GM18861 (cell line): ENCODE measurements around the gene TET1.
"Not testable (repeated sequence)": the region's sequence is repeated elsewhere in the genome, so short reads cannot be mapped to it uniquely, and the experiment has no call there.

Source experiments
- ATAC-seq: cut with Tn5 transposase; IDR thresholded peaks from one replicate; pipeline ENCODE4 v1.9.1; 2021; ENCODE audit not compliant: unreplicated experiment

The TET1 gene

DNA sequence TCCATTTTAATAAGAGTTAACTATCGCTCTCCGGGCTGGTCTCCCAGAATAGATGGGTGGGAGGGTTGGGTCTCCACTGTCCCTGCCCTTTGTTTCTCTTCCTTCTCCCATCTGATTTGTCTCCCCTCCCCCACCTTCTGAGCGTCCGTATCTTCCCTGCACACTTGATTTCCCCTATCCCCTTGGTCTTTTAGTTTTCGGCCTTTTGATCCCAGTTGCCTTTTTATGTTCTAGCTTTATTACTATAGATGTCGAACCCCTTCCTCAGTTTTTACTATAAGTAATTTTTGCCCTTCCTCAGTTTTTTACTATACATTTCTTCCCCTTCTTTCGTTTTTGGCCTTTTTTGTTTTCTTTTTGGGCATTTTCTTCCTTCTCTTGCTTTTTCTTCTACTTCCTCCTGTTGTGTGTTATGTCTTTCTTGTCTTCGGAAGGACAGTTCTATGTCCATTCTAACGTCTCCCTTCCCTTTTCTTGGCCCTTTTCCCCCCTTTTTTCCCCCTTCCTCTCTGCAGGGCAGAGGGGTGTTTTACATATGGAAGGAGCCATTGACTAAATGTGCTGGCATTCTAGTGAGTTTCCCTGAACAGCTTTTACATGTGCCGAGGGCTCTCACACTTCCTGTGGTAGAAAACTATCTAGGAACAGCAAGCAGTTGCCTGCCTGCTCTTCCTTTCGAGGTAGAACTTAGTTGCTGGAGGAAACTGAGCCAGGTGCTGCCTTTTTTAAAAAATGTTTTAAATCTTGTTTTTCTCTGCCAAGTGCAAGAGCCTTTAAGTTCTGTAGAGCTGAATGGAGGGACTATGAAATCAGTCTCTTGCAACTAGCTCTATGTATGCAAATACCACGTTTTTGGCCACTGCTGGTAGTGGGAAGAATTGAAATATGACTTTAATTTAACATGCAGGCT lies 2.8 kb downstream of the TET1 start:
- no peak for ATAC-seq

DNA sequence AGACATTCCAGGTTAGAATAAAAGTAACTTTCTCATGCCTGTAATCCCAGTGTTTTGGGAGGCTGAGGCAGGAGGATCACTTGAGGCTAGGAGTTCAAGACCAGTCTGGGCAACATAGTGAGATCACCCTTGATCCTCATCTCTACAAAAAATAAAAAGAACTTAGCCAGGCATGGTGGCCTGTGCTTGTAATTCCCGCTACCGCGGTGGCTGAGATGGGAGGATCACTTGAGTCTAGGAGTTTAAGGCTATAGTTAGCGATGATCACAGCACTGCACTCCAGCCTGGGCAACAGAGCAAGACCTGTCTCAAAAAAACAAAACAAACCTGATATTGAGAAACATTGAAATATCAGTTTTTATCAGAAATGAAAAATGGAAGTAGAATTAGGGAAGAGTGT lies 4.6 kb downstream of the TET1 start:
- no peak for ATAC-seq

DNA sequence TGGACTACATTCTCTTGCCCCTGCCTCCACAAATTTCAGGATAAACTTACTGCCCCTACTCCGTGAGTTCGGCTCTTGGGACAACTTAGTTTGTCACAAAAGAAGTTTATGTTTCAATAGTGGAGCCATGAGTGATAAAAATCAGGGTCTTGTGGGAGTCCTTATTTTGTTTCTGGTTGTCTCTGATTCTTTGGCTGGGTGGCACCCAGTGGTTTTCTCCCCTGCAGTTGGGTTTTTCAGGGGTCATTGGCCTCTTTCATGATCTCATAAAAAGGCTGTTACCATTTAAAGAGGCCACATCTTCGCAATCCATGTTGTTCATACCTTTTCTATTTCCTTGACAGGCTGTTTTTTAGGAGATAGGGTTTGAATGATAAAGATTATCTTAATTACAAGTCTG lies 5.5 kb downstream of the TET1 start:
- no peak for ATAC-seq

DNA sequence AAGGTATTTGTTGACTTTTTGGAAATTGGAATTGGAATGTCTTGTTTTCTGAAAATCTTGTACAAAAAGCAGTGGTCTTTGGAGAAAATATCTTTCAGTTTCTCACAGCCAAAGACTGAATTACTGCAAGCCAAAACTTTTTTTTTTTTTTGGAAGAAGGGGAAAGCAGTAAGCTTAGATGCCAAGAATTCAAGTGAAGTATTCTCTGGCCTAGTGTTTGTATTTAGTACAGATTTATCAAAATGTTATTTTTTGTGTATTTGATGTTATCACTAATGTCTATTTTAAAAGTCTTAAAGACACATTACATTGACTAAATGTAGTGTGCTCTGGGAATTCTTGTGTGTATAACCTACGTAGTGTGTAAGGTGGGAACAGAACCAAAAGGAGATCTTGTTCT lies 6.2 kb downstream of the TET1 start:
- ATAC-seq: no peak

DNA sequence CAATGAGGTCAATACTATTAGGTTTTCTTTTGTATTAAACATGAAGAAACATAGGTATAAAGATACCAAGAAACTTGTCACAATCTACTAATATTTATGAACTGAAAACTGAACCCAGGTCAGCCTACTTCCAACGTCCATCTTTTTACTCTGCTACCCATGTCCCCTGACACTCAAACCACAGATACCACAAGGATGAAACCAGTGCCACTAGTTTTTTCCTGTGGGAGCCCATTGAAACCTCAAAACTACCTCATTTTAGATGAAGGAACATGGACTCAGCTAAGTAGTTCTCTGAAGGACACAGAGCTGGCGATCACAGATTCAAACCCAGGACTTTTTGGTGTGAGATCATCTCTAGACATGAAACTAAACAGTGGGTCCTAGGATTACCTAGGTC lies 6.8 kb downstream of the TET1 start:
- ATAC-seq: no peak

DNA sequence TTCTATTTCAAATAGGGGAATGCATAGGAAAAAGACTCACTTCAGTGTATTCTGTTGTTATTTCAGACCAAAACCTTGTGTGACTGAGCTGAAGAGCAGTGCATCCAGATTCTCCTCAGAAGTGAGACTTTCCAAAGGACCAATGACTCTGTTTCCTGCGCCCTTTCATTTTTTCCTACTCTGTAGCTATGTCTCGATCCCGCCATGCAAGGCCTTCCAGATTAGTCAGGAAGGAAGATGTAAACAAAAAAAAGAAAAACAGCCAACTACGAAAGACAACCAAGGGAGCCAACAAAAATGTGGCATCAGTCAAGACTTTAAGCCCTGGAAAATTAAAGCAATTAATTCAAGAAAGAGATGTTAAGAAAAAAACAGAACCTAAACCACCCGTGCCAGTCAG lies 12.0 kb downstream of the TET1 start:
- ATAC-seq: no peak

DNA sequence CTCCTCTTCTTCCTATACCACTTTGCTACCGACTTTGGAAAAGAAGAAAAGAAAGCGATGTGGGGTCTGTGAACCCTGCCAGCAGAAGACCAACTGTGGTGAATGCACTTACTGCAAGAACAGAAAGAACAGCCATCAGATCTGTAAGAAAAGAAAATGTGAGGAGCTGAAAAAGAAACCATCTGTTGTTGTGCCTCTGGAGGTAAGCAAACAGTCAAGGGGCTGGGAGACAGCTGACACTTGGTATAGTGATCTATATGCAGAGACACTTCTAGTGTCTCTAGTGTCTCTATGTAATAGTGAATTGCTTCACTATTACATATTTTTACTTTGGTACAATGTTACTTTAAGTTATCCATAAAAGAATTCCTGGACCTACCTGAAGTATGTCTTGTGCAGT lies 13.9 kb downstream of the TET1 start:
- no peak for ATAC-seq

DNA sequence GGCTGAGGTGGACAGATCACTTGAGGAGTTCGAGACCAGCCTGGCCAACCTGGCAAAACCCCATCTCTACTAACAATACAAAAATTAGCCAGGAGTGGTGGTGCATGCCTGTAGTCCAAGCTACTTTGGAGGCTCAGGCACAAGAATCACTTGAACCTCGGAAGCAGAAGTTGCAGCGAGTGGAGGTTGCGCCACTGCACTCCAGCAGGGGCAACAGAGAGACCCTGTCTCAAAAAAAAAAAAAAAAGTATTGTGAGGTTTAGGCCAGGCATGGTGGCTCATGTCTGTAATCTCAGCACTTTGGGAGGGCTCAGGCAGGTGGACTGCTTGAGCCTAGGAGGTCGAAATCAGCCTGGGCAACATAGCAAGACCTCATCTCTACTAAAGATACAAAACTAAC lies 16.0 kb downstream of the TET1 start:
- no peak for ATAC-seq

DNA sequence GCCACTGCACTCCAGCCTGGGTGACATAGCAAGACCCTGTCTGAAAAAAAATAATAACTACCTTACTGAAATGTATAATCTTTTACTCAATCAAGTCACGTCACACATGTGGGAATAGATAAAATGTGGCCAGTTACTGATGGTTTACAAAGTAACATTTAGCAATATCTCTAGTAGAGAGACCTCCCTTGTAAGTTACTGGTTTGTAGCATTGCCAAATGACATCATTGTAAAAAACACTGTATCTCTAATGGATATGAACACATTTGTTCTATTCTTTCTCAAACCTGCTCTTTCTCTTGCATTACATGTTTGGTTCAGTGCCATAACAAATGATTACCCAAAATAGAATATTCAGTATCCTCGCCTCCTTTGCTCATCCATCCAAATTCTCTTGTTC lies 18.8 kb downstream of the TET1 start:
- no peak for ATAC-seq

DNA sequence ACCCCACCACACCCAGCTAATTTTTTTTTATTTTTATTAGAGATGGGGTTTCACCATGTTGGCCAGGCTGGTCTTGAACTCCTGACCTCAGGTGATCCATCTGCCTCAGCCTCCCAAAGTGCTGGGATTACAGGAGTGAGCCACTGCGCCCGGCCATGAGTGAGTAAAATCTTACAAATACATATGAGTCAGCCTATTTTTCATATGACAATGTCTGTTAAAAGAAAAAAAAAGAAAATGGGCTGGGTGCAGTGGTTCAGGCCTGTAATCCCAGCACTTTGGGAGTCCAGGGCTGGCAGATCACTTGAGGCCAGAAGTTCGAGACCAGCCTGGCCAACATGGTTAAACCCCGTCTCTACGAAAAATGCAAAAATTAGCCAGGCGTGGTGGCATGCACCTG lies 24.1 kb downstream of the TET1 start:
- not testable (repeated sequence) for ATAC-seq

DNA sequence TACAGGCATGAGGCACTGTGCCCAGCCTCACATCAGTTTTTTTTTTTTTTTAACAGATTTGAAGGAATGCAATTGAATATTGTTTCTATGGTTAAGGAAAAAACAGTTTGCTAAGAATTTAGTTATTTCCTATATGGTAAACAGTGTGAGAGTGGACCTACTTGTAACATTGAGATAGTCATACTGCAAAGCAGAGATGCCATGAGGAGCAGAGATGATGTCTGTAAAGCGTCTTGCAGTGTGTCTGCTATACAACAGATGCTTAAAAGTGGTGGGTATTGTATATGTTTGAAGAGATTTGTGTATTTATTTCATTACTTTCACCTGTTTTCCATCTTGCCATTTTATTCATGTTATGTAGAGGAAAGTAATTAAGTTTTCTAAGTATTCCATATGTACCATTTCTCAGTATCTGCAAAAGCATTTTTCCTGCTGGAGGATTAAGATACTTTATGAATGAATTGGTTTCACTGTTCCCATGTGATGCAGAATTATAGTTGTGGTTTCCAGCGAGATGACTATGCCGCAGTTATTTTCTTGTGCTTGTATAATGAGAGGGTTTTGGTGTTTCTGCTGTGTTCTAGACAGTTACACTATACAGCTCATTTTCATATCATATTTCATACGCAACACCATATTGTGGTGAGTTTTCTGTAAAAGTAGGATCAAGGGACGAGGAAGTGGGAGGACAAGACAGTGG lies 26.6 kb downstream of the TET1 start:
- no peak for ATAC-seq

DNA sequence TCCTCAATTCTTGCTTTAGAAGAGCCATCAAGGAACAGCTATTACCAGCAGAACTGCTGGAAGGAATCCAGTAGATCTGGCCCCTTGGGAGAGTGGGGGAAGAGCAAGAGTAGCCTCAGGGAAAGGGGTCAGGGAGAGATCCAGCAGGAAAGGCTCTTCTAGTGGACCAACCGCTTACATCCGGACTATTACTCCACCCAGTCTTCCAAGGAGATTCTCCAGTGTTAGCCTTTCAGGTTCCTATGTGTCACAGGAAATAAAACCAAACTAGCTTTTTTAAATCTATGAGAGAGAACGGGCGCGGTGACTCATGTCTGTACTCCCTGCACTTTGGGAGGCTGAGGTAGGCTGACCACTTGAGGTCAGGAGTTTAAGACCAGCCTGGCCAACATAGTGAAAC lies 34.3 kb downstream of the TET1 start:
- no peak for ATAC-seq

DNA sequence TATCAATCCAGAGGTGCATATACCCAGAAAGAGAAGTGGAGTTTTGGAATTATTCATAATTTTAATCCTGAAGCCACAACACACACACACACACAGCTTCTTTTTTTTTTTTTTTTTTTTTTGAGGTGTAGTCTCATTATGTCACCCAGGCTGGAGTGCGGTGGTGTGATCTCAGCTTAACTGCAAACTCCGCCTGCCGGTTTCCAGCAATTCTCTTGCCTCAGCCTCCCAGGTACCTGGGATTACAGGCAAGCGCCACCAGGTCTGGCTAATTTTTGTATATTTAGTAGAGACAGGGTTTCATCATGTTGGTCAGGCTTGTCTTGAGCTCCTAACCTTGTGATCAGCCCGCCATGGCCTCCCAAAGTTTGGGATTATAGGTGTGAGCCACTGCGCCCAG lies 35.4 kb downstream of the TET1 start:
- ATAC-seq: no peak

DNA sequence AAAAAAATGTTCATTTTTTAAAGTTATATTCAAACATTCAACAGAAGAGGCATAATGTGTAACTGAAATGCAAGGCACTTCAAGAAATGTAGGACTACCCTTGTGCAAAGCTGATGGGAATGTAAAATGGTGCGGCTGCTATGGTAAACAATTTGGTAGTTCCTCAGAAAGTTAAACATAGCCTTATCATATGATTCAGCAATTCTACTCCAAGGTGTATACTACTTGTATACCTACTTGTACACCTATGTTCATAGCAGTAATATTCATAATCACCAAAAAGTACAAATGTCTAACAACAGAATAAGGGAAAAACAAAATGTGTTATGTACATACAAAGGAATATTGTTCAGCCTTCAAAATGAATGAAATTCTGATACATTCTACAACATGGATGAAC lies 37.3 kb downstream of the TET1 start:
- ATAC-seq: no peak

DNA sequence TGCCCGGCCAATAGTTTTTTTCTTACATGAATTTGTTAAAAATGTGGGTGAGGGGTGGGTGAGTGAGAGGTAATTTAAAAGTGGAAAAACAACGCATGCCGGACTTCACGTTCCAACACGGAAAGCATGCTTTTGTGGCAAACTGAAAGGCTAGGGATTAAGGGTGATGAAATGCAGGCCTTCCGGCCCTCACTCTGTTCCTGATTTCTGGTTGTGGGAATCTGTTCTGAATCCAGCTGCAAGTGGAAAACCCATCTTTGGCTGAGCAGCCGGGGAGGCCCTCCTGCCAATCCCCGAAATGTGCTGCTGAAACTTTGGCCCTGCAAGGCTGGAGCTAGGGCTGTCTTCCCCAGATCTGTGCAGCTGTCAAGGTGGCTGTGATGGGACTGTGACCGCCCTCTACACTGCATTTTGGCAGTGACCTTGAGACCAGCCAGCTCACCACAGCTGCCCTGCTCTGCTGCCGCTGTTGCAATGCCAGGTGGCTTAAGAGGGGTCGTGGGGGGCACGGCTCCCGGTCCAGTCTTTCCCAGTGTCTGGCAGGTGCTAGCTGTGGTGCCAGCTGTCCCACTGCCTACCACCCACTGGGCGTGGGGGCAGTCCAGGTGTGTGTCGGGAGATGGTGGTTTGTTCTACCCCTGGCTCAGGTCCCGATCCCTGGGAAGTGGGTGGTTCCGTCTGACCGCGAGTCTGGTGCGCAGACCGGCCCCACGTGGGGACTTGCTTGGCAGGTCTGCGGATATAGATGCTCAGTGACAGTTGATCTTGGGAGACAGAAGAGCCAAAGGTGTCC lies 39.0 kb downstream of the TET1 start:
- ATAC-seq: no peak

DNA sequence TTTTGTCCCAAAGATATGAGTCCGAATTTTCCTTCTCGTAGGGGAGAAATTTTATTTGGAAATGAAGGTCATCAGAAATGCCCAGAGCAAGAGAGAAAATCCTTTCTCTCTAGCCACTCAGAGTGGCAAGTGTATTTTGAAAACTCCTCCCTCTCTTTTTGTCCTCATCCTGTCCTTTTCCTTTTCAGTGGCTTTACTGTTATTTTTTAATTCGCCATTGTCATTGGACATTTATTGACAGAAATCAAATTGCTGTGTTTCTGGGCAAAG lies 39.6 kb downstream of the TET1 start:
- no peak for ATAC-seq

DNA sequence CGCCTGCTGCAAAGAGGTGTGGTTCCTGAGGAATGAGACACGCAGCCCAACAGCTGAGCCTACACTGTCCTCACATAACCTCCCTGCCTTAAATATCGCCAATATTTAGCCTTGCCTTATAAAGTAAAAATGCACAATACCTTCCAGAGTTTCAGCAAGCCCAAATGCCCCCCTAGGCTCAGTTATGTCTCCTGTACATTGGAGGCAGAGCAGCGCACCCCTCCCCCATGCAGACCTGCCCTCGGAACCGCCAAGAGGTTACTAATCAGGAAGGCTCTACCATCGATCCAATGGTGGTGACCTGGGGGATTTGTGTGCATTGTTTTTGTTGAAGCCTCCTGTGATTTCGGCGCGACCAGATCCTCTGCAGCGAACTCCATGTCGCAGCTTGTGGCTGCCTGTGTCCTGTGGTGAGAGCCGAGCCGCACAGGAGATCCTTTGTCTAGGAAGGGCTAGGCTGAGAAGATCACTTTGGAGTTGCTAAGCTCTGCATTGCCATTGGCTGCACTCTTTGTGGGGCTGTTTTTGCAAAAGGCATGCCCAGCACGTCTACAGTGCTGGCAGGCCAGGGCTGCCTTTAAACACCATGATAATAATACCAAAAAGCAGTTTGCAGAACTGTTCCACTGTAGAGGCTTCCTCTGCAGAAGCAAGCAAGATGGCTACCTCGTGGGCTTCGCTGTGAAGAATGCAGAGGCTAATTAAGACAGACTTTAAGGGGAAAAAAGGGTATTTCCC lies 40.1 kb downstream of the TET1 start:
- ATAC-seq: peak; percentile 71

DNA sequence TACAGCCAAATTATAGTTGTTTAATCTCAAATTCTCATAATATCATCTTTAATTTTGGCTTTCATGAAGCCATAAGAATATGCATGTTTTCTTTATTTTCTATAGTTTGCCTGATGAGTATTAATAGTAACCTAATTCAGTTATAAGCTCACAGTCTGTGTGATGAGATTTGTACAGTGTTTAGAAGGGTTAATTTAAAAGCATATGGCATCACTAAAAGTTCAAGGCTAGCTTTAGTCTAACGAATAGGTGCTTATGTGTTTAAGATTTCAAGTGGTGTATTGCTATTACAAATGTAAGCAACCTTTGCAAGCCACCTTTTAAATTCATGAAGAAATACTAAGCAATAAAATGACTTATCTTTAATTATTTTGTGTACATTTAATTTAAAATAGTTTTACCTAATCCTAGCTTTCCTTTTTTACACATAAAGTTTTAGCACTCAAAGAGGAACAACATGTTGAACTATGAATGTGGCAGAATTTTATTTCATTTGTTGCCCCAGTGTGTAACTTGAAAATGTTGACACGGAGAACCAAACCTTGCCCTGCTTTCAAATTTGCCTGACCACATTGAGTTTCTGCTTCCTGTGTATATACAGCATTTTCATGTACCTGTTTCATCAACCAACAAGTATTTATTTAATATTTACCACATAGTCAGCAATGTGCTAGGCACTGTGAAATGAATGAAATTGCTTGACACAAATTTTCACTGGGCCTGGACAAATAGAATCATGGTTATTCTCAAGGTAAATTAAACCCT lies 41.5 kb downstream of the TET1 start:
- no peak for ATAC-seq

DNA sequence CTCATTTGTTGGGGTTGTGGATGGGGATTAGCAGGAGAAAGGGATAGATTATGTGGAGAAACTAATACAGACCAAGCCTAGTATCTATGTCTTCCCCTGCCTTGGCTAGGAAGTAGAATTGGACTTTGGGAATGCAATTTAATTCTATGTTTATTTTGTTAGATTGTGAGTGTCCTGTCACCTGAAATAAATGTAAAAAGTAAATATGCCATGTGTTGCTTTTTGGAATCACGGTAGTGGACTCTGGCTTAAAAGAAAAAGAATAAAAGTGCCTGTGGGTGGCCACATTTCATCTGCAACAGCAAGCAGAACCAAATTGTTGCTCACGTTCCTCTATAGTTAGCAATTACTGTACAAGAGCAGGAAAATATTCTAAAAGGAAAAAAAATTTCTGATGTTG lies 42.3 kb downstream of the TET1 start:
- no peak for ATAC-seq

DNA sequence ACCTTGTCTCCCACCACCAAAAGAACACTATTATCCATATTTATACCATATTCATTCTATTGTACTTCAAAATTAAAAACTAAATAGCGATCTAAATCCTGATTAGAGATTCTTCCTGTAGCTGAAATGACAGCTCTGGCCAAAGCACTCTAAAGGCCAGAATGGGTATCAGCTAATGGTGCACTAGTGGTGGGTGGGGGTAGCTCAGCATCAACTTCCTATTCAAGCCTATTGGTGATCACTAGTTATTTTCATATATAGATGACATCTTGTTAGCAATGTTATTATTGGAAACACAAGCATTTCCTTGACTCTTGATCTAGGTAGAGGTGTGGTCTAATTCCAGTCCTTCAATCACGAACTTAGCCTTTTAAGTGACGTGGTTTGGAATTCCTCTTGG lies 43.6 kb downstream of the TET1 start:
- ATAC-seq: no peak

DNA sequence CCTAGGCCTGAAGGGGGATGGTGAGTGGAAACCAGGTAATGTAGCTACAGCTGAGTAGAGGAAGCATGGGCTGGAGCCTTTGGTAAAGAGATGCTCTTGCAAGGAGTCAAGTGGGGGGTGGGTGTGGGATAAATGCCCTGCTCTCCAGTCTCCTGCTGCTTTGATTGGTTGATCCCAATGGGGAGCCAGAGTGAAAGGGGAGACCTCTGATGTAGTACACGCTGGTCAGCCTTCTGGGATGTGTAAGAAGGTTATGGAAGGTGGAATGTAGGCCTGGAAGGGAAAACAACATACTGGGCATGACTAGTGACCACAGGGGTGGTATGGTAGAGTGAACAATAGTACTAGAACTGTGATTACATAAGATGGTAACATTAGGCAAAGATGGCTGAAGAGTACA lies 44.3 kb downstream of the TET1 start:
- no peak for ATAC-seq
